WTC11 (cell line): ENCODE results near the gene SYNDIG1. TPM values are rescaled to one million over a fixed set of nuclear protein-coding genes. Genes with fewer than 3 reads are reported as not detected.

Source experiments
- ATAC-seq: fragments of 200-7000 bp; cut with Tn5 transposase; 2 replicates; pipeline ENCODE4 v1.10.0; 2021; ENCODE audit warnings: mild to moderate bottlenecking, moderate library complexity
- CTCF ChIA-PET: fragments of 300-600 bp; sonication (Branson Sonifier 250); formaldehyde crosslinking; loops from one replicate; lab custom pipeline; 2021; ENCODE audit warnings: antibody characterized with exemption; lab: Charles Lee
- POLR2A ChIA-PET: fragments of 350-600 bp; sonication (Branson Sonifier 250); formaldehyde crosslinking; loops from one replicate; lab custom pipeline; 2021; ENCODE audit warnings: antibody characterized with exemption; lab: Charles Lee
- DNase-seq: peaks from one replicate; pipeline ENCODE4 v3.0.0; 2021; ENCODE audit warnings: low spot score
- H3K27ac Mint-ChIP-seq: 2 replicates; pipeline ENCODE4 v1.8.0; 2021; ENCODE audit warnings: mixed read lengths
- H3K27me3 Mint-ChIP-seq: 2 replicates; pipeline ENCODE4 v1.8.0; 2021; ENCODE audit warnings: low read depth, mild to moderate bottlenecking, moderate library complexity, mixed read lengths
- H3K36me3 Mint-ChIP-seq: 2 replicates; pipeline ENCODE4 v1.8.0; 2021; ENCODE audit warnings: mixed read lengths
- H3K4me1 Mint-ChIP-seq: 2 replicates; pipeline ENCODE4 v1.8.0; 2022; ENCODE audit warnings: mixed read lengths
- H3K4me3 Mint-ChIP-seq: 2 replicates; pipeline ENCODE4 v1.8.0; 2021; ENCODE audit warnings: mild to moderate bottlenecking, moderate library complexity, mixed read lengths
- H3K9me3 Mint-ChIP-seq: 2 replicates; pipeline ENCODE4 v1.8.0; 2021; ENCODE audit warnings: mixed read lengths
- AR ChIP-seq: fragments of 250-450 bp; sonication (Bioruptor Pico); IDR thresholded peaks from 2 replicates; pipeline ENCODE4 v1.9.0; 2021; ENCODE audit warnings: mild to moderate bottlenecking
- CREM ChIP-seq: sonication (generic); formaldehyde crosslinking; IDR thresholded peaks from 2 replicates; pipeline ENCODE4 v1.8.1; 2022; ENCODE audit warnings: mild to moderate bottlenecking, missing genetic modification reagents, moderate library complexity
- GRHL2 ChIP-seq: fragments of 250-450 bp; sonication (Bioruptor Pico); IDR thresholded peaks from 2 replicates; pipeline ENCODE4 v1.8.0; 2022; ENCODE audit warnings: mild to moderate bottlenecking, moderate library complexity; ENCODE audit not compliant: insufficient replicate concordance, severe bottlenecking
- GTF2I ChIP-seq: fragments of 250-450 bp; sonication (Bioruptor Pico); conservative IDR thresholded peaks from 2 replicates; pipeline ENCODE4 v1.4.0; 2021; ENCODE audit warnings: mild to moderate bottlenecking
- HMGA2 ChIP-seq: fragments of 250-450 bp; sonication (Bioruptor Pico); IDR thresholded peaks from 2 replicates; pipeline ENCODE4 v1.4.0; 2021; ENCODE audit warnings: mild to moderate bottlenecking, moderate library complexity
- JAZF1 ChIP-seq: fragments of 250-450 bp; sonication (Bioruptor Pico); IDR thresholded peaks from 2 replicates; pipeline ENCODE4 v1.9.0; 2021; ENCODE audit warnings: moderate library complexity, mild to moderate bottlenecking, inconsistent platforms
- KAT7 ChIP-seq: sonication (generic); formaldehyde crosslinking; IDR thresholded peaks from 2 replicates; pipeline ENCODE4 v1.8.1; 2023; ENCODE audit warnings: missing genetic modification reagents, mild to moderate bottlenecking, borderline replicate concordance
- RELA ChIP-seq: sonication (generic); formaldehyde crosslinking; IDR thresholded peaks from 2 replicates; pipeline ENCODE4 v1.8.1; 2022; ENCODE audit warnings: missing genetic modification reagents, mild to moderate bottlenecking, borderline replicate concordance
- SOX15 ChIP-seq: fragments of 250-450 bp; sonication (Bioruptor Pico); IDR thresholded peaks from 2 replicates; pipeline ENCODE4 v1.9.0; 2021; ENCODE audit warnings: mild to moderate bottlenecking
- SP1 ChIP-seq: sonication (generic); formaldehyde crosslinking; conservative IDR thresholded peaks from 2 replicates; pipeline ENCODE4 v1.8.1; 2022; ENCODE audit warnings: missing genetic modification reagents
- STAT6 ChIP-seq: sonication (generic); formaldehyde crosslinking; conservative IDR thresholded peaks from 2 replicates; pipeline ENCODE4 v1.8.1; 2023; ENCODE audit warnings: mild to moderate bottlenecking, low read depth, missing genetic modification reagents, moderate library complexity
- ZNF416 ChIP-seq: fragments of 250-450 bp; sonication (Bioruptor Pico); IDR thresholded peaks from 2 replicates; pipeline ENCODE4 v1.9.0; 2021; ENCODE audit warnings: mild to moderate bottlenecking, inconsistent platforms
- ZNF423 ChIP-seq: fragments of 250-450 bp; sonication (Bioruptor Pico); IDR thresholded peaks from 2 replicates; pipeline ENCODE4 v2.1.2; 2022; ENCODE audit warnings: mild to moderate bottlenecking, moderate library complexity
- total RNA-seq: library from RNA; stranded (reverse); gene quantifications from 3 replicates; pipeline ENCODE4 v1.2.3, GENCODE V29; 2021
- TF ChIP-seq, protein P1 (sequence below): sonication (generic); formaldehyde crosslinking; IDR thresholded peaks from 2 replicates; pipeline ENCODE4 v1.8.1; 2023; ENCODE audit warnings: mild to moderate bottlenecking, missing genetic modification reagents
- TF ChIP-seq, protein P2 (sequence below): fragments of 250-450 bp; sonication (Bioruptor Pico); IDR thresholded peaks from 2 replicates; pipeline ENCODE4 v2.1.2; 2022; ENCODE audit warnings: mild to moderate bottlenecking, moderate library complexity
- TF ChIP-seq, protein P3 (sequence below): sonication (generic); formaldehyde crosslinking; IDR thresholded peaks from 2 replicates; pipeline ENCODE4 v1.8.0; 2022; ENCODE audit warnings: mild to moderate bottlenecking, missing genetic modification reagents
- TF ChIP-seq, protein P4 (sequence below): sonication (generic); formaldehyde crosslinking; IDR thresholded peaks from 2 replicates; pipeline ENCODE4 v1.8.1; 2023; ENCODE audit warnings: mild to moderate bottlenecking, moderate library complexity, missing genetic modification reagents
- TF ChIP-seq, protein P5 (sequence below): sonication (generic); formaldehyde crosslinking; IDR thresholded peaks from 2 replicates; pipeline ENCODE4 v1.8.1; 2022; ENCODE audit warnings: low read depth, missing genetic modification reagents, borderline replicate concordance

SYNDIG1 gene
- total RNA-seq, 1 experiment from 2014 or later = 6.4 TPM

- H3K9me3 Mint-ChIP-seq = peaks cover 2% of the 10 kb centered on the region; the same call in 1 of the 2 replicates
- no peak overlapping the region for H3K27ac Mint-ChIP-seq
- peaks cover 3% of the 10 kb centered on the region for H3K4me1 Mint-ChIP-seq
- no peaks in the 10 kb centered on the region for H3K36me3 Mint-ChIP-seq
- no peak for DNase-seq
- no peak overlapping the region for H3K4me3 Mint-ChIP-seq
- POLR2A ChIA-PET = no interaction called here
- CTCF ChIA-PET = no interaction called here
- H3K27me3 Mint-ChIP-seq = no peaks in the 10 kb centered on the region
- no peak for ATAC-seq
- no peak for TF ChIP-seq SOX15 (CRISPR knock-in tag)
- TF ChIP-seq AR (CRISPR knock-in tag) = no peak
- no peak for TF ChIP-seq CREM (CRISPR knock-in tag)
- TF ChIP-seq, protein P1, sequence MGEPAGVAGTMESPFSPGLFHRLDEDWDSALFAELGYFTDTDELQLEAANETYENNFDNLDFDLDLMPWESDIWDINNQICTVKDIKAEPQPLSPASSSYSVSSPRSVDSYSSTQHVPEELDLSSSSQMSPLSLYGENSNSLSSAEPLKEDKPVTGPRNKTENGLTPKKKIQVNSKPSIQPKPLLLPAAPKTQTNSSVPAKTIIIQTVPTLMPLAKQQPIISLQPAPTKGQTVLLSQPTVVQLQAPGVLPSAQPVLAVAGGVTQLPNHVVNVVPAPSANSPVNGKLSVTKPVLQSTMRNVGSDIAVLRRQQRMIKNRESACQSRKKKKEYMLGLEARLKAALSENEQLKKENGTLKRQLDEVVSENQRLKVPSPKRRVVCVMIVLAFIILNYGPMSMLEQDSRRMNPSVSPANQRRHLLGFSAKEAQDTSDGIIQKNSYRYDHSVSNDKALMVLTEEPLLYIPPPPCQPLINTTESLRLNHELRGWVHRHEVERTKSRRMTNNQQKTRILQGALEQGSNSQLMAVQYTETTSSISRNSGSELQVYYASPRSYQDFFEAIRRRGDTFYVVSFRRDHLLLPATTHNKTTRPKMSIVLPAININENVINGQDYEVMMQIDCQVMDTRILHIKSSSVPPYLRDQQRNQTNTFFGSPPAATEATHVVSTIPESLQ = no peak
- no peak for TF ChIP-seq SP1 (CRISPR knock-in tag)
- TF ChIP-seq ZNF423 (CRISPR knock-in tag) = no peak
- TF ChIP-seq RELA (CRISPR knock-in tag) = no peak
- no peak for TF ChIP-seq GRHL2 (CRISPR knock-in tag)
- no peak for TF ChIP-seq HMGA2 (CRISPR knock-in tag)
- TF ChIP-seq, protein P2, sequence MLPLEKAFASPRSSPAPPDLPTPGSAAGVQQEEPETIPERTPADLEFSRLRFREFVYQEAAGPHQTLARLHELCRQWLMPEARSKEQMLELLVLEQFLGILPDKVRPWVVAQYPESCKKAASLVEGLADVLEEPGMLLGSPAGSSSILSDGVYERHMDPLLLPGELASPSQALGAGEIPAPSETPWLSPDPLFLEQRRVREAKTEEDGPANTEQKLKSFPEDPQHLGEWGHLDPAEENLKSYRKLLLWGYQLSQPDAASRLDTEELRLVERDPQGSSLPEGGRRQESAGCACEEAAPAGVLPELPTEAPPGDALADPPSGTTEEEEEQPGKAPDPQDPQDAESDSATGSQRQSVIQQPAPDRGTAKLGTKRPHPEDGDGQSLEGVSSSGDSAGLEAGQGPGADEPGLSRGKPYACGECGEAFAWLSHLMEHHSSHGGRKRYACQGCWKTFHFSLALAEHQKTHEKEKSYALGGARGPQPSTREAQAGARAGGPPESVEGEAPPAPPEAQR (CRISPR knock-in tag) = no peak
Observed at GRCh38 chr20:24588047-24588635, 118.7 kb downstream of the SYNDIG1 start.

GRCh38 chr20:24588725-24589340 is 119.4 kb downstream of the SYNDIG1 start:
- H3K27me3 Mint-ChIP-seq = no peaks in the 10 kb centered on the region
- peaks cover 3% of the 10 kb centered on the region for H3K4me1 Mint-ChIP-seq
- ChIA-PET CTCF (no interaction called here), POLR2A (no interaction called here)
- no peak overlapping the region; the same call in 1 of the 2 replicates for H3K27ac Mint-ChIP-seq
- DNase-seq (no peak), ATAC-seq (no peak)
- no peak overlapping the region for H3K4me3 Mint-ChIP-seq
- peaks cover 6% of the 10 kb centered on the region for H3K9me3 Mint-ChIP-seq
- H3K36me3 Mint-ChIP-seq = no peaks in the 10 kb centered on the region; the same call in 1 of the 2 replicates
- no peak for TF ChIP-seq STAT6 (CRISPR knock-in tag)
- TF ChIP-seq, protein P3, sequence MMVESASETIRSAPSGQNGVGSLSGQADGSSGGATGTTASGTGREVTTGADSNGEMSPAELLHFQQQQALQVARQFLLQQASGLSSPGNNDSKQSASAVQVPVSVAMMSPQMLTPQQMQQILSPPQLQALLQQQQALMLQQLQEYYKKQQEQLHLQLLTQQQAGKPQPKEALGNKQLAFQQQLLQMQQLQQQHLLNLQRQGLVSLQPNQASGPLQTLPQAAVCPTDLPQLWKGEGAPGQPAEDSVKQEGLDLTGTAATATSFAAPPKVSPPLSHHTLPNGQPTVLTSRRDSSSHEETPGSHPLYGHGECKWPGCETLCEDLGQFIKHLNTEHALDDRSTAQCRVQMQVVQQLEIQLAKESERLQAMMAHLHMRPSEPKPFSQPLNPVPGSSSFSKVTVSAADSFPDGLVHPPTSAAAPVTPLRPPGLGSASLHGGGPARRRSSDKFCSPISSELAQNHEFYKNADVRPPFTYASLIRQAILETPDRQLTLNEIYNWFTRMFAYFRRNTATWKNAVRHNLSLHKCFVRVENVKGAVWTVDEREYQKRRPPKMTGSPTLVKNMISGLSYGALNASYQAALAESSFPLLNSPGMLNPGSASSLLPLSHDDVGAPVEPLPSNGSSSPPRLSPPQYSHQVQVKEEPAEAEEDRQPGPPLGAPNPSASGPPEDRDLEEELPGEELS = no peak
- TF ChIP-seq, protein P4, sequence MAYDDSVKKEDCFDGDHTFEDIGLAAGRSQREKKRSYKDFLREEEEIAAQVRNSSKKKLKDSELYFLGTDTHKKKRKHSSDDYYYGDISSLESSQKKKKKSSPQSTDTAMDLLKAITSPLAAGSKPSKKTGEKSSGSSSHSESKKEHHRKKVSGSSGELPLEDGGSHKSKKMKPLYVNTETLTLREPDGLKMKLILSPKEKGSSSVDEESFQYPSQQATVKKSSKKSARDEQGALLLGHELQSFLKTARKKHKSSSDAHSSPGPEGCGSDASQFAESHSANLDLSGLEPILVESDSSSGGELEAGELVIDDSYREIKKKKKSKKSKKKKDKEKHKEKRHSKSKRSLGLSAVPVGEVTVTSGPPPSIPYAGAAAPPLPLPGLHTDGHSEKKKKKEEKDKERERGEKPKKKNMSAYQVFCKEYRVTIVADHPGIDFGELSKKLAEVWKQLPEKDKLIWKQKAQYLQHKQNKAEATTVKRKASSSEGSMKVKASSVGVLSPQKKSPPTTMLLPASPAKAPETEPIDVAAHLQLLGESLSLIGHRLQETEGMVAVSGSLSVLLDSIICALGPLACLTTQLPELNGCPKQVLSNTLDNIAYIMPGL (CRISPR knock-in tag) = no peak
- TF ChIP-seq KAT7 (CRISPR knock-in tag) = no peak
- no peak for TF ChIP-seq CREM (CRISPR knock-in tag)
- TF ChIP-seq, protein P5, sequence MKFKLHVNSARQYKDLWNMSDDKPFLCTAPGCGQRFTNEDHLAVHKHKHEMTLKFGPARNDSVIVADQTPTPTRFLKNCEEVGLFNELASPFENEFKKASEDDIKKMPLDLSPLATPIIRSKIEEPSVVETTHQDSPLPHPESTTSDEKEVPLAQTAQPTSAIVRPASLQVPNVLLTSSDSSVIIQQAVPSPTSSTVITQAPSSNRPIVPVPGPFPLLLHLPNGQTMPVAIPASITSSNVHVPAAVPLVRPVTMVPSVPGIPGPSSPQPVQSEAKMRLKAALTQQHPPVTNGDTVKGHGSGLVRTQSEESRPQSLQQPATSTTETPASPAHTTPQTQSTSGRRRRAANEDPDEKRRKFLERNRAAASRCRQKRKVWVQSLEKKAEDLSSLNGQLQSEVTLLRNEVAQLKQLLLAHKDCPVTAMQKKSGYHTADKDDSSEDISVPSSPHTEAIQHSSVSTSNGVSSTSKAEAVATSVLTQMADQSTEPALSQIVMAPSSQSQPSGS (CRISPR knock-in tag) = no peak
- no peak for TF ChIP-seq JAZF1 (CRISPR knock-in tag)
- TF ChIP-seq ZNF416 (CRISPR knock-in tag) = no peak
- TF ChIP-seq SP1 (CRISPR knock-in tag) = no peak
- TF ChIP-seq GTF2I (CRISPR knock-in tag) = no peak
